Spleen (tissue), 11 donors: ENCODE results near the gene CCIN. TPM values are rescaled to one million over a fixed set of nuclear protein-coding genes. Genes with fewer than 3 reads are reported as not detected.

Experiments used
- DNase-seq: peaks from one replicate; pipeline ENCODE4 v3.0.0-alpha.2; 2020
- H3K27ac ChIP-seq, 8 donors: fragments of 200-600 bp; sonication (generic) in 7 of 8; 1 replicate in 4 of 8; 2 replicates in 4 of 8; pipeline versions ENCODE4 v1.5.0 to v1.8.0; 2016 to 2021; ENCODE audit warnings: inconsistent platforms in 4 of 8, mild to moderate bottlenecking in 4 of 8, moderate library complexity in 1 of 8
- H3K27me3 ChIP-seq, 7 donors: fragments of 200-600 bp; sonication (generic) in 6 of 7; replicated peaks in 1 of 7; 1 replicate in 4 of 7; 2 replicates in 3 of 7; pipeline versions ENCODE4 v1.5.0 to v1.8.0; 2016 to 2021; ENCODE audit warnings: inconsistent platforms in 3 of 7, mild to moderate bottlenecking in 1 of 7
- H3K36me3 ChIP-seq, 6 donors: fragments of 200-600 bp; sonication (generic) in 5 of 6; 1 replicate in 4 of 6; 2 replicates in 2 of 6; pipeline versions ENCODE4 v1.5.0 to v1.8.0; 2016 to 2021; ENCODE audit warnings: inconsistent platforms in 2 of 6
- H3K4me1 ChIP-seq, 6 donors: fragments of 200-600 bp; sonication (generic) in 5 of 6; 1 replicate in 3 of 6; 2 replicates in 3 of 6; pipeline versions ENCODE4 v1.5.0 to v1.8.0; 2016 to 2021; ENCODE audit warnings: inconsistent platforms in 3 of 6
- H3K4me3 ChIP-seq, 8 donors: fragments of 200-600 bp; sonication (generic) in 7 of 8; 1 replicate in 4 of 8; 2 replicates in 4 of 8; pipeline versions ENCODE4 v1.5.0 to v1.8.0; 2016 to 2021; ENCODE audit warnings: inconsistent platforms in 4 of 8, mild to moderate bottlenecking in 4 of 8, moderate library complexity in 2 of 8
- H3K9me3 ChIP-seq, 8 donors: fragments of 200-600 bp; sonication (generic) in 7 of 8; 1 replicate in 4 of 8; 2 replicates in 4 of 8; pipeline versions ENCODE4 v1.5.0 to v1.8.0; 2016 to 2021; ENCODE audit warnings: inconsistent platforms in 4 of 8
- POLR2A ChIP-seq, 3 donors: fragments of 450-650 bp; IDR thresholded peaks; one replicate each; pipeline ENCODE4 v1.5.1; 2017; ENCODE audit warnings: antibody characterized with exemption in 3 of 3, mild to moderate bottlenecking in 1 of 3
- POLR2AphosphoS5 ChIP-seq, 3 donors: sonication (generic); formaldehyde crosslinking; IDR thresholded peaks; one replicate each; pipeline ENCODE4 v1.5.1; 2017; ENCODE audit warnings: antibody characterized with exemption in 3 of 3
- WGBS, 5 donors: extraction: QIAGEN DNeasy Blood & Tissue Kit in 3 of 5; methylation state at CpG; one replicate each; pipeline versions ENCODE4 v1.1.5 to v1.1.7; 2013 to 2018; 5-methylcytosine and 5-hydroxymethylcytosine counted together
- intact Hi-C: fragments of 100-400 bp; cut with DNase I; formaldehyde crosslinking; loops from one replicate; pipeline ENCODE4 v1.15.0; 2023; ENCODE audit warnings: low total_unique reads
- polyA plus RNA-seq, 3 donors: library from polyadenylated mRNA; stranded (reverse); fragments of 200-250 nt; gene quantifications; one replicate each; pipeline ENCODE4 v1.2.1, GENCODE V29; 2013
- total RNA-seq, 7 donors: library from RNA; depleted of rRNA in 3 of 7; stranded (reverse); fragments of >200 nt in 3 of 7; fragmentation: NEBNext Ultra II Directional in 4 of 7; extraction: Animal tissue kit (Norgen Biotek cat#: 25700) in 4 of 7; gene quantifications; one replicate each; pipeline versions ENCODE4 v1.1.0 to v1.2.1, GENCODE V29; 2016 to 2021
- TF ChIP-seq, protein P1 (sequence below), 11 experiments: fragments of 200-600 bp in 7 of 11; fragments of 450-650 bp in 4 of 11; sonication (generic) in 4 of 11; IDR thresholded peaks in 8 of 11; conservative IDR thresholded peaks in 3 of 11; 1 replicate in 7 of 11; 2 replicates in 4 of 11; pipeline versions ENCODE4 v1.4.0 to v1.8.0; 2016 to 2021; ENCODE audit warnings: antibody characterized with exemption in 11 of 11, inconsistent platforms in 4 of 11, mild to moderate bottlenecking in 1 of 11
- donor health status: healthy with polysubstance abuse.
- donor health status: DM: no; HTN: no; CAD: no; lungs with moderate emphysema.
- donor health status: DM: no; HTN: no; CAD: no.
- donor health status: Bipolar disorder and iron deficiency.
- donor health status: healthy.
- donor health status: DM: no; HTN: no; CAD: no.
- donor health status: DM: yes; HTN: yes; CAD: no.

CCIN gene
- total and polyA plus RNA-seq, 10 donors = 0.03 to 1.0 (median 0.13) TPM; not detected in 3

DNA sequence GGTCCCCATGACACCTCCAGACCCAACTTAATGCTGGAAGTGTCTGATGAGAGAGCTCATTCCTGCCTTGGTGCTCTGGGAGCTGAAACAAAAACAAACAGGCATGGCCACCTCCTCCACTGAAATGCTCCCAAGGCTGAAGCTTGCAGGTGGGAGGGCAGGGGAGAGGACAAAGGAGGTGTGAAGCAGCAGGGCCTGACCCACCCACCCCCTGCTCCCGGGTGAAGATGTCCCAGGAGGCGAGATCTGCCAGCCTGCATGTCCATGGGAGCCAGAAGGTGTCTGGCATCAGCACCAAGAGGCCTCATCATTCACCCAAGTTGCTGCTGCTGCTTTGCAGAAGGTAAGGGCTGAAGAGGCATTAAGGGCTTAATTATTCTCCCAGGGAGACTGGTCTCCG, 4.2 kb upstream of the CCIN start:
- intact Hi-C loops = no loop called here
- peak overlapping the region in 1 of 8 donors; percentile 11 for H3K27ac ChIP-seq
- H3K4me3 ChIP-seq = no peak overlapping the region
- WGBS, 5 donors = 70 to 93% (median 83%) methylated on average over 3 of the region's 3 CpGs
- TF ChIP-seq POLR2AphosphoS5 (IDR thresholded peaks at IDR 0.05) = peak in 1 of 3 donors; percentile 30
- TF ChIP-seq POLR2A (IDR thresholded peaks at IDR 0.05) = no peak
- TF ChIP-seq, protein P1, sequence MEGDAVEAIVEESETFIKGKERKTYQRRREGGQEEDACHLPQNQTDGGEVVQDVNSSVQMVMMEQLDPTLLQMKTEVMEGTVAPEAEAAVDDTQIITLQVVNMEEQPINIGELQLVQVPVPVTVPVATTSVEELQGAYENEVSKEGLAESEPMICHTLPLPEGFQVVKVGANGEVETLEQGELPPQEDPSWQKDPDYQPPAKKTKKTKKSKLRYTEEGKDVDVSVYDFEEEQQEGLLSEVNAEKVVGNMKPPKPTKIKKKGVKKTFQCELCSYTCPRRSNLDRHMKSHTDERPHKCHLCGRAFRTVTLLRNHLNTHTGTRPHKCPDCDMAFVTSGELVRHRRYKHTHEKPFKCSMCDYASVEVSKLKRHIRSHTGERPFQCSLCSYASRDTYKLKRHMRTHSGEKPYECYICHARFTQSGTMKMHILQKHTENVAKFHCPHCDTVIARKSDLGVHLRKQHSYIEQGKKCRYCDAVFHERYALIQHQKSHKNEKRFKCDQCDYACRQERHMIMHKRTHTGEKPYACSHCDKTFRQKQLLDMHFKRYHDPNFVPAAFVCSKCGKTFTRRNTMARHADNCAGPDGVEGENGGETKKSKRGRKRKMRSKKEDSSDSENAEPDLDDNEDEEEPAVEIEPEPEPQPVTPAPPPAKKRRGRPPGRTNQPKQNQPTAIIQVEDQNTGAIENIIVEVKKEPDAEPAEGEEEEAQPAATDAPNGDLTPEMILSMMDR (IDR thresholded peaks at IDR 0.05 in 8 of 11, conservative IDR thresholded peaks at IDR 0.05 in 3 of 11) = no peak
- DNase-seq = no peak
- peaks cover 0 to 6% (median 0%) of the 10 kb centered on the region in 7 donors for H3K27me3 ChIP-seq
- H3K36me3 ChIP-seq = peaks cover 0 to 35% (median 5%) of the 10 kb centered on the region in 6 donors
- no peaks in the 10 kb centered on the region for H3K9me3 ChIP-seq
- peaks cover 5 to 39% (median 23%) of the 10 kb centered on the region in 6 donors for H3K4me1 ChIP-seq

DNA sequence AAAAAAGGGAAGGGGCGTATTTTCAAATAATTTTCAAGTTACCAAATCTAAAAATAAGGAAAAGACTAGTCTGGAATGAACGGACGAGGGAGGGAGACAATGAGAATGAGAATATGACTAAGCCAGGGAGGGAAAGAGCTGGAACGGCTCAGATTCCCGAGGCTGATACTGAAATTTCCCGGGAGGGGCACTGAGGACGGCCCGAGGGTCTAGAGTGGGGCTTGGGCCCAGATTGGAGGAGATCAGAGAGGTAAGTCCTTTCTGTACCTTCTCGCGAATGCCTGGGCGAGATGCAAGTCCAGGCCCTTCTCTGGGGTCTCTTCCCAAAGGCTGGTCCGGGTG, 3.4 kb upstream of the CCIN start:
- H3K36me3 ChIP-seq = peaks cover 0 to 27% (median 2%) of the 10 kb centered on the region in 6 donors
- no peak for TF ChIP-seq POLR2A (IDR thresholded peaks at IDR 0.05)
- H3K27me3 ChIP-seq = peaks cover 0 to 6% (median 0%) of the 10 kb centered on the region in 7 donors
- H3K4me1 ChIP-seq = peaks cover 5 to 39% (median 23%) of the 10 kb centered on the region in 6 donors
- intact Hi-C loops = no loop called here
- DNase-seq = no peak
- 57 to 82% (median 70%) methylated on average over 12 of the region's 12 CpGs for WGBS, 5 donors
- peak overlapping the region in 4 of 8 donors; percentile 47 to 72 (median 50) for H3K4me3 ChIP-seq
- H3K27ac ChIP-seq = peak overlapping the region in 1 of 8 donors; percentile 76
- no peaks in the 10 kb centered on the region for H3K9me3 ChIP-seq

DNA sequence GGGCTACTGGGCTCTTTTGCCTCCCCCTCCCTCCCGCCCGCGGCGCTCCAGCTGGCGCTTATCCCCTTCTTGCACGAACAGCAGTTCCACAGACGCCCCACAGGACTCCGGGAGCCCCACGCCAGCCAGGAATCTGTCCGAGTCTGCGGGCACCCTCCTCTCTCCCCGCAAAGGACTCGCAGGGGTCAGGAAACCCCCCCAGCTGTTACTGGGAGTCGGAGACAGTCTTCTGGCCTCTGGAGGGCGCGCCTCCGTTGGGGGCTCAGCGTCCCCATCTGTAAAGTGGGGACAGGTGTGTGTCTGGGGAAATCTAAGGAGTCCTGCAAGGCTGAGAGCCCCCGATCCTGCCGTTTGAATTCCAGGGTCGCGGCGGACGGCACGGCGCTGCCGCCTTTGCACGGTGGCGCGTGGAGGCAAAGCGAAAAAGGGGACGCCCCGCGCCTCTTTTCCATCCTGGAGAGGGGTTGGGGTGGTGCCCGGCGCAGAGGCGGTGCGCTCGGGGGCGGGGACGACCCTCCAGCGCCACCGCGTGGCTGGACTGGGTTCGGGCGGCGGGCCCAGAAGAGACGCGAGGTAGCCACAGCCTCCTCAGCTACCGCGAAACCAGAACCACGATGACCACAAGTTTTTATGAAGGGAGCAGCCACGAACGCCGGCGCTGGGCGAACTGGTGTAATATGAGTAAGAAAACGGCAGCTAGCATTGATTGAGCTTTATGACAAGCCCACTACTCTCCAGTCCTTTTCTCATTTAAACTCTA, 2.8 kb upstream of the CCIN start:
- DNase-seq = peak; percentile 96
- TF ChIP-seq POLR2A (IDR thresholded peaks at IDR 0.05) (no peak), POLR2AphosphoS5 (IDR thresholded peaks at IDR 0.05) (peak; percentile 59 to 87 (median 71))
- TF ChIP-seq, protein P1 (IDR thresholded peaks at IDR 0.05 in 8 of 11, conservative IDR thresholded peaks at IDR 0.05 in 3 of 11) = peak; percentile 85 to 99 (median 97)

DNA sequence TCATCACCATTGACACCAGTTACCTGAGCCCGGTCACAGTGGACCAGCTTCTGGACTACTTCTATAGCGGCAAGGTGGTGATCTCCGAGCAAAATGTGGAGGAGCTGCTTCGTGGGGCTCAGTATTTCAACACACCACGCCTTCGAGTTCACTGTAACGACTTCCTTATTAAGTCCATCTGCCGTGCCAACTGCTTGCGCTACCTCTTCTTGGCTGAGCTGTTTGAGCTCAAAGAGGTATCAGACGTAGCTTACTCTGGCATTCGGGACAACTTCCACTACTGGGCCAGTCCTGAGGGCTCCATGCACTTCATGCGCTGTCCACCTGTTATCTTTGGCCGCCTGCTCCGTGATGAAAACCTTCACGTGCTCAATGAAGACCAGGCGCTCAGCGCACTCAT, 520 bp downstream of the CCIN start:
- Histone ChIP-seq H3K36me3 (no peaks in the 10 kb centered on the region), H3K4me1 (peaks cover 5 to 26% (median 14%) of the 10 kb centered on the region in 6 donors), H3K27ac (no peak overlapping the region), H3K9me3 (no peaks in the 10 kb centered on the region), H3K27me3 (peaks cover 0 to 6% (median 0%) of the 10 kb centered on the region in 7 donors), H3K4me3 (no peak overlapping the region)
- intact Hi-C loops = loop anchor here (2.0 kb wide), 1 partner anchor 67 kb away; no protein-coding TSS in a partner anchor
- DNase-seq = no peak
- WGBS, 5 donors = 70 to 89% (median 79%) methylated on average over 17 of the region's 17 CpGs
- TF ChIP-seq POLR2A (IDR thresholded peaks at IDR 0.05) (no peak), POLR2AphosphoS5 (IDR thresholded peaks at IDR 0.05) (no peak)
- TF ChIP-seq, protein P1 (IDR thresholded peaks at IDR 0.05 in 8 of 11, conservative IDR thresholded peaks at IDR 0.05 in 3 of 11) = no peak

More for the DNA sequence above, 2.8 kb upstream of the CCIN start:
- Histone ChIP-seq H3K36me3 (peaks cover 0 to 22% (median 2%) of the 10 kb centered on the region in 6 donors), H3K27ac (peak overlapping the region in 2 of 8 donors; percentile 37 to 76), H3K27me3 (peaks cover 0 to 6% (median 0%) of the 10 kb centered on the region in 7 donors), H3K9me3 (no peaks in the 10 kb centered on the region), H3K4me3 (peak overlapping the region; percentile 35 to 72 (median 48)), H3K4me1 (peaks cover 5 to 39% (median 23%) of the 10 kb centered on the region in 6 donors)
- WGBS, 5 donors = 6 to 15% (median 8%) methylated on average over 29 to 58 of the region's 58 CpGs
- intact Hi-C loops = no loop called here
